Uterus (tissue), 4 donors: Measurements from ENCODE around the gene CCDC152. TPM values are rescaled to one million over a fixed set of nuclear protein-coding genes. Genes with fewer than 3 reads are reported as not detected.

Experiments
- DNase-seq, 2 donors: peaks; one replicate each; pipeline ENCODE4 v3.0.0-alpha.2; 2019 to 2020
- H3K27ac ChIP-seq, 2 donors: fragments of 200-600 bp; sonication (generic); 1 replicate in 1 of 2; 2 replicates in 1 of 2; pipeline ENCODE4 v1.5.1; 2016 to 2018
- H3K27me3 ChIP-seq, 2 donors: fragments of 200-600 bp; sonication (generic); one replicate each; pipeline ENCODE4 v1.5.1; 2018 to 2019; ENCODE audit warnings: control low read depth in 1 of 2
- H3K36me3 ChIP-seq, 2 donors: fragments of 200-600 bp; sonication (generic); one replicate each; pipeline ENCODE4 v1.5.1; 2019; ENCODE audit warnings: control low read depth in 1 of 2
- H3K4me1 ChIP-seq, 2 donors: fragments of 200-600 bp; sonication (generic); one replicate each; pipeline ENCODE4 v1.5.1; 2018 to 2019; ENCODE audit warnings: control low read depth in 1 of 2
- H3K4me3 ChIP-seq, 2 donors: fragments of 200-600 bp; sonication (generic); 1 replicate in 1 of 2; 2 replicates in 1 of 2; pipeline ENCODE4 v1.5.1; 2018 to 2019; ENCODE audit warnings: mild to moderate bottlenecking in 1 of 2
- H3K9me3 ChIP-seq, 2 donors: fragments of 200-600 bp; sonication (generic); one replicate each; pipeline ENCODE4 v1.5.1; 2019; ENCODE audit warnings: control low read depth in 1 of 2
- CTCF ChIP-seq, 4 experiments: fragments of 200-600 bp in 2 of 4; fragments of 450-650 bp in 2 of 4; sonication (generic) in 2 of 4; IDR thresholded peaks; one replicate each; pipeline ENCODE4 v1.5.1; 2016 to 2019; ENCODE audit warnings: antibody characterized with exemption in 4 of 4, mild to moderate bottlenecking in 2 of 4, moderate library complexity in 1 of 4
- POLR2A ChIP-seq, 2 donors: fragments of 450-650 bp; IDR thresholded peaks; one replicate each; pipeline ENCODE4 v1.6.1; 2016; ENCODE audit warnings: antibody characterized with exemption in 2 of 2, mild to moderate bottlenecking in 1 of 2, moderate library complexity in 1 of 2
- intact Hi-C: fragments of 100-400 bp; cut with DNase I; formaldehyde crosslinking; loops from one replicate; pipeline ENCODE4 v1.15.1; 2023; ENCODE audit warnings: low total_unique reads
- total RNA-seq, 4 donors: library from RNA; depleted of rRNA in 3 of 4; stranded (reverse); fragments of >200 nt in 3 of 4; gene quantifications; one replicate each; pipeline versions ENCODE4 v1.1.0 to v1.2.4, GENCODE V29; 2014 to 2023
- donor health status: DM: yes; HTN: yes; CAD: no.

CCDC152 gene
- total RNA-seq, 4 donors from 2014 or later: 0.76 to 3.9 TPM; not detected in 2

GRCh38 chr5:42822548-42822947, 65.9 kb downstream of the CCDC152 start:
- H3K4me3 ChIP-seq: no peak overlapping the region
- no peak overlapping the region for H3K27ac ChIP-seq
- DNase-seq: no peak
- intact Hi-C loops: no loop called here
- no peaks in the 10 kb centered on the region for H3K4me1 ChIP-seq
- TF ChIP-seq POLR2A (IDR thresholded peaks at IDR 0.05) (no peak), CTCF (IDR thresholded peaks at IDR 0.05) (no peak)
- H3K36me3 ChIP-seq: no peaks in the 10 kb centered on the region
- no peaks in the 10 kb centered on the region for H3K27me3 ChIP-seq
- no peaks in the 10 kb centered on the region for H3K9me3 ChIP-seq

- Histone ChIP-seq H3K4me1 (no peaks in the 10 kb centered on the region), H3K9me3 (no peaks in the 10 kb centered on the region), H3K27me3 (no peaks in the 10 kb centered on the region), H3K27ac (no peak overlapping the region), H3K36me3 (no peaks in the 10 kb centered on the region), H3K4me3 (no peak overlapping the region)
- DNase-seq: no peak
- TF ChIP-seq POLR2A (IDR thresholded peaks at IDR 0.05) (no peak), CTCF (IDR thresholded peaks at IDR 0.05) (no peak)
- intact Hi-C loops: no loop called here
These were observed 67.8 kb downstream of the CCDC152 start for GRCh38 chr5:42824347-42824976.

GRCh38 chr5:42825422-42826148, 69.0 kb downstream of the CCDC152 start:
- Histone ChIP-seq H3K4me1 (no peaks in the 10 kb centered on the region), H3K27me3 (no peaks in the 10 kb centered on the region), H3K9me3 (no peaks in the 10 kb centered on the region), H3K4me3 (no peak overlapping the region), H3K27ac (no peak overlapping the region), H3K36me3 (no peaks in the 10 kb centered on the region)
- no peak for DNase-seq
- TF ChIP-seq POLR2A (IDR thresholded peaks at IDR 0.05): no peak
- TF ChIP-seq CTCF (IDR thresholded peaks at IDR 0.05): no peak
- intact Hi-C loops: no loop called here

GRCh38 chr5:42826757-42827515, 70.3 kb downstream of the CCDC152 start:
- no peaks in the 10 kb centered on the region for H3K4me1 ChIP-seq
- H3K4me3 ChIP-seq: no peak overlapping the region
- H3K36me3 ChIP-seq: no peaks in the 10 kb centered on the region
- H3K27ac ChIP-seq: no peak overlapping the region
- intact Hi-C loops: no loop called here
- TF ChIP-seq CTCF (IDR thresholded peaks at IDR 0.05) (no peak), POLR2A (IDR thresholded peaks at IDR 0.05) (no peak)
- DNase-seq: no peak
- H3K27me3 ChIP-seq: no peaks in the 10 kb centered on the region
- H3K9me3 ChIP-seq: no peaks in the 10 kb centered on the region

- Histone ChIP-seq H3K4me3 (no peak overlapping the region), H3K36me3 (no peaks in the 10 kb centered on the region), H3K27me3 (no peaks in the 10 kb centered on the region), H3K27ac (no peak overlapping the region), H3K9me3 (no peaks in the 10 kb centered on the region), H3K4me1 (no peaks in the 10 kb centered on the region)
- DNase-seq: no peak
- intact Hi-C loops: no loop called here
- no peak for TF ChIP-seq CTCF (IDR thresholded peaks at IDR 0.05)
- no peak for TF ChIP-seq POLR2A (IDR thresholded peaks at IDR 0.05)
These were observed 72.1 kb downstream of the CCDC152 start for GRCh38 chr5:42828671-42829070.
